ENCODE measurements around the gene TTC23. TPM values are rescaled to one million over a fixed set of nuclear protein-coding genes. Genes with fewer than 3 reads are reported as not detected.

TTC23 gene
- total RNA-seq, 1 experiment from 2014 or later = 22.6 TPM

DNA sequence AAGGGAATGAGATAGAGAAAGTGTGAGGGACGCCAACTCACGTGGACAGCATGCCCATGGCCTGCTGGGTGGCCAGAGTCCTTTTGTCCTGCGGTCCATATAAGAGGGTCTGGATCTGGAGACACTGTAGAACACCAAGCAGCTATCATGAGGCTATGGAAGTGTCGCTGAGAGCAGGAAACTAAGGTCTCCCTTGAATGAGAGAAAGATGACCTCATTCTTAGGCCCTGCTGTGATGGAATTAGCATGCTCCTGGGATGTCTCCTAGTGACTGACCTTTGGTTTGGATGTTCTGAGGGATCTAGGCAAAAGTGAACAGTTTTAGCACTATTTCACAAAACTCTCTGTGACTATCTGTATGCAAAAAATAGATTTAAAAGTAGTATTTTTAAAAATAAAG lies 110.1 kb downstream of the TTC23 start:
- no peak for DNase-seq (ENCODE audit: low read depth)

DNA sequence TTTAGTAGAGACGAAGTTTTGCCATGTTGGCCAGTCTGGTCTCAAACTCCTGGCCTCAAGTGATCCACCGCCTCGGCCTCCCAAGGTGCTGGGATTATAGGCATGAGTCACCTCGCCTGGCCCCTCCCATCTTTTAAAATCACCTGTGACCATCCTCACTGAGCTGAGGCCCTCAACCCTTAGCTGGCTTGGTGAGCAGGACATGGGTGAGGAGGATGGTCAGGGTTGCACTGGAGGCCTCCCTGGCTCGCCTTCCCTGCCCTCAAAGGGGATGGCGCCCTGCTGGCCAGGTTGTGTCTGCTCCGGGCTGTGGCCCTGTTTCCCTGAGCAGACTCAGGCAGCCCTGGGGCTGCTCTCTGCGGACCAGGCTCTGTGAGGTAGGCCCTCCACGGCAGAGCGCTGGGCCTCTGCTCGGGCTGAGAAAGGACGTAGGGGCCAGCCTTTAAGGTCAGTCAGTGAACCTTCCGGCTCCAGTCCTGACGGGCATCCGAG lies 110.8 kb downstream of the TTC23 start:
- no peak for DNase-seq (ENCODE audit: low read depth)

DNA sequence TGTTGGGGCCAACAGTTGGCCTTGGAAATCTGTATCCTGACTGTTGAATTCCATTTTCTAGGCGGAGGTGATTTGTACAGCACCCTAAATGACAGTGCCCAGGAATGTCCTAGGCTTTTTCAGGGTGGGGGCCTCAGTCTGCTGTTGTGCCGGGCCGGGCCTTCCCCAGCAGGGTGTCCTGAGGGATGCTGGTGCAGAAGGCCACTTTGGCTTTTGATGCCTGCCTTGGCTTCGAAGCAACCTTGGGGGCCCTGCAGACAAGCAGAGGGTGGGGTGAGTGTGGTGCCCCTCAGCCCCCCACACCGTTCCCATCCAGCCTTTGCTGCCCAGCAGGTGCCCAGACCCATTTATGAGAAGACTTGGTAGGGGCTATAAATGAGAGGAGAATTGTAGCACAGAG lies 111.5 kb downstream of the TTC23 start:
- DNase-seq (ENCODE audit: low read depth) = no peak

DNA sequence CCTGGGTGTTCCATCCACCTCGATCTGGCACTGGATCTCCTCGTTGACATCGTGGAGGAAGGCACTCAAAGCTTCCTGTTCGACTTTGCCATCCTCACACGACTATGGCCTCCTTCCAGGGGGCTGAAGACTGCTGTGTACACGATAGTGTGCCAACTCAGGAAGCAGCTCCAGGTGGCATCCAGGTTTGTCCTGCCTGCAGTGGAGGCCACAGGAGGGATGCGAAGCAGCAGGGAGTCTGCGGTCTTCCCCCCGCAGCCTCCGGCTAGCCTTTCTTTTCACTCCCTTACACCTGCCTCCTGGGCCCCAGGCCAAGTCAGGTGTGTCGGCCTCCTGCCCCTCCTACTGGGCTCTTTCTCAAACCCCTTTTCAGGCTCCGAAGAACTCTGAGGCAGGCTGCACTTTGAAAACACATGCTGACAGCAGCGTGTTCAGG lies 112.3 kb downstream of the TTC23 start:
- DNase-seq (ENCODE audit: low read depth) = no peak

DNA sequence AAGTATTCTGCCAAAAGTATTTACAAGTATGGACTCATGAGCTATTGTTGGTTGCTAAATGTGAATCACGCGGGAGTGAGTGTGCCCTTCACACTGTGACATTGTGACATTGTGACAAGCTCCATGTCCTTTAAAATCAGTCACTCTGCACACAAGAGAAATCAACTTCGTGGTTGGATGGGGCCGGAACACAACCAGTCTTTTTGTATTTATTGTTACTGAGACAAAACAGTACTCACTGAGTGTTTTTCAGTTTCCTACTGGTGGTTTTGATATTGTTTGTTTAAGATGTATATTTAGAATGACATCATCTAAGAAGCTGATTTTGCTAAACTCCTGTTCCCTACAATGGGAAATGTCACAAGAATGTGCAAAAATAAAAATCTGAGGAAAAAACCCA lies 114.2 kb downstream of the TTC23 start:
- DNase-seq (ENCODE audit: low read depth) = peak; percentile 14

GRCh38 chr15:99134317-99134821 lies 115.0 kb downstream of the TTC23 start:
- no peak for DNase-seq (ENCODE audit: low read depth)

GRCh38 chr15:99132634-99133287 lies 116.6 kb downstream of the TTC23 start:
- no peak for DNase-seq (ENCODE audit: low read depth)

GRCh38 chr15:99132122-99132521 lies 117.3 kb downstream of the TTC23 start:
- no peak for DNase-seq (ENCODE audit: low read depth)

GRCh38 chr15:99131441-99132023 lies 117.8 kb downstream of the TTC23 start:
- DNase-seq (ENCODE audit: low read depth) = no peak

- DNase-seq (ENCODE audit: low read depth) = no peak
Observed at GRCh38 chr15:99130765-99131440, 118.5 kb downstream of the TTC23 start.

DNA sequence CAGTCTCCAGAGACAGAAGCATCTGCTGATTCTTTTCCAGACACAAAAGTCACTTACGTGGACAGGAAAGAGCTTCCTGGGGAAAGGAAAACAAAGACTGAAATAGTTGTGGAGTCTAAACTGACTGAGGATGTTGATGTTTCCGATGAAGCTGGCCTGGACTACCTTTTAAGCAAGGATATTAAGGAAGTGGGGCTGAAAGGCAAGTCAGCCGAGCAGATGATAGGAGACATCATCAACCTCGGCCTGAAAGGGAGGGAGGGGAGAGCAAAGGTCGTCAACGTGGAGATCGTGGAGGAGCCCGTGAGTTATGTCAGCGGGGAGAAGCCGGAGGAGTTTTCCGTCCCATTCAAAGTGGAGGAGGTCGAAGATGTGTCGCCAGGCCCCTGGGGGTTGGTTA lies 119.1 kb downstream of the TTC23 start:
- no peak for DNase-seq (ENCODE audit: low read depth)

DNA sequence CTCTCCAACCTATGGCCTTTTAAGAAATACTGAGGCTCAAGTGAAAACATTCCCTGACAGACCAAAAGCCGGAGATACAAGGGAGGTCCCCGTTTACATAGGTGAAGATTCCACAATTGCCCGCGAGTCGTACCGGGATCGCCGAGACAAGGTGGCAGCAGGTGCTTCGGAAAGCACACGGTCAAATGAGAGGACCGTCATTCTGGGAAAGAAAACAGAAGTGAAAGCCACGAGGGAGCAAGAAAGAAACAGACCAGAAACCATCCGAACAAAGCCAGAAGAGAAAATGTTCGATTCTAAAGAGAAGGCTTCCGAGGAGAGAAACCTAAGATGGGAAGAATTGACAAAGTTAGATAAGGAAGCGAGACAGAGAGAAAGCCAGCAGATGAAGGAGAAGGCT lies 119.7 kb downstream of the TTC23 start:
- DNase-seq (ENCODE audit: low read depth) = no peak

GRCh38 chr15:99128411-99128810 lies 121.0 kb downstream of the TTC23 start:
- no peak for DNase-seq (ENCODE audit: low read depth)

GRCh38 chr15:99127773-99128172 lies 121.6 kb downstream of the TTC23 start:
- no peak for DNase-seq (ENCODE audit: low read depth)

DNA sequence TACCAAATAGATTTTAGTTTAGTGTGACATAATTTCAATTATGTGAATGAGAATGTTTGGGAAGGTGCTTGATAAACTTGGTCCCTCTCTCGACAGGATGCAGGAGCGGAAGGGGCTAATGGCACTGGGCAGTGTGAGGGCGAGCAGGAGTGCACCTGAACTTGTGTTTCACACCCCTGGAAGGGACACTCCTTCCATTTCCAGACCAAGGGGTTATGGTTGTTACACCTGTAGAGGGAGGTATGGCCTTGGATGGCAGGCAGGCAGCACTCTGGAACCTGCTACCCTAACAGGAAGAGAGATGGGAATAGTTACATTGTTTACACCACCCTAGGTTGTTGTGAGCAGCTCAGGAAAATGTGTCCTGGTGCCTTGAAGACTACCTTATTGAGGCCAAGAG lies 122.5 kb downstream of the TTC23 start:
- no peak for DNase-seq (ENCODE audit: low read depth)

GRCh38 chr15:99126131-99126588 lies 123.2 kb downstream of the TTC23 start:
- no peak for DNase-seq (ENCODE audit: low read depth)

DNA sequence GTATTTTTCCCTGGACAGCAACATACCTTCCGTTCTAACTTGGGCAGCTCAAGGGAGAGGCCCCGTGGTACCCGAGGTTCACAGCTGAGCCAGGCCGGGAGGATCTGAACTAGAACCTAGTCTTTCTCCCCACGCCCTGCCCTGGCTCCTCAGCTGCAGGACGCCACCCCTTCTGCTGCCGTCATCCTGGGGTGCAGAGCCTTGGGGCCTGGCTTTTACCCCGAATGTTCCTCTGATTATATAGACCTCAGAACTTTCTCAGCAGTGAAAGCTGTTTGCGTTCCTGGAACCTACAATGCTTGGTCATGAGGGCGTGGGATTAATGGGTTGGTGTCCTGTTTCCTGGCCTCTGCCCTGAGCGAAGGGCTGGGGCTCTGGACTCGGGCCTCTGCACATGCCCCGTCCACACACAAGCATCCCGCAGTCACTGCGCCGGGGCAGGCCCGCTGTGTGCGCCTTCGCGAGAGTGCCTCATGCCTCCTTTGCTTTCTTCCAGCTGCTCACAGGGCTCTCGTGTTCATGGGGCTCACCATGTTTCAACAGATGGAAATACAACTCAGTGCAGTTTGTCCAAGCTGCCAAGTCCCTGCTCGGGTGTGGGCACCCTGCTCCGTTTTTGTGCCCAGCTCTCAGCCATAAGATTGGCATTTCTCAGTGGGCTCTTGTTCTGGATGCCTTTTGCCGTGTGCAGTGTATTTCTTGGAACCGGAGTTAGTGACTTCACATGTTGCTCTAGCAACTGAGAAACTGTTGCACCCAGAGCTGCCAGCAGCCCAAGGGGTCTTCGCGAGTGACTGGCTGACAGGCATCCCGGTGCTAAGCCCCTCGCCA lies 124.1 kb downstream of the TTC23 start:
- DNase-seq (ENCODE audit: low read depth) = no peak

DNA sequence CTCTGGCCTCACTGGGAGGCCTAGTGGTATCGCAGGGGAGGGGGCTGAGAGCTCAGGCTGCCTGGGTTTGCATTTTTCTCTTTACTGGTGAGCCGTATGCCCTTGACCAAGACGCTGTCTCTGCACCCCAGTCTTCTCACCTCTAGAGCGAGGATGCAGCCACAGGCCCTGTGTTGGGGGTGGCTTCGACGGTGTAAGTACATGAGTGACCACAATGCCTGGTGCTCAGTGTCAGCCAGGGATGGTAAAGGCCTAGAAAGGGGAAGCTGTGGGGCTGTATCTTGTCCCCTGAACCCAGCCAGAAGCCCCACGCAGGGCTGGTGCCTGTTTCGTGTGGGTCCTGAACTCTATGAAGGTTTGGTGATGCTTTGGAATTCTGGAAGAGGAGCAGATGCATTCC lies 124.7 kb downstream of the TTC23 start:
- DNase-seq (ENCODE audit: low read depth) = no peak

- peak; percentile 99 for DNase-seq (ENCODE audit: low read depth)
Observed at GRCh38 chr15:99123713-99124451, 125.5 kb downstream of the TTC23 start.

DNA sequence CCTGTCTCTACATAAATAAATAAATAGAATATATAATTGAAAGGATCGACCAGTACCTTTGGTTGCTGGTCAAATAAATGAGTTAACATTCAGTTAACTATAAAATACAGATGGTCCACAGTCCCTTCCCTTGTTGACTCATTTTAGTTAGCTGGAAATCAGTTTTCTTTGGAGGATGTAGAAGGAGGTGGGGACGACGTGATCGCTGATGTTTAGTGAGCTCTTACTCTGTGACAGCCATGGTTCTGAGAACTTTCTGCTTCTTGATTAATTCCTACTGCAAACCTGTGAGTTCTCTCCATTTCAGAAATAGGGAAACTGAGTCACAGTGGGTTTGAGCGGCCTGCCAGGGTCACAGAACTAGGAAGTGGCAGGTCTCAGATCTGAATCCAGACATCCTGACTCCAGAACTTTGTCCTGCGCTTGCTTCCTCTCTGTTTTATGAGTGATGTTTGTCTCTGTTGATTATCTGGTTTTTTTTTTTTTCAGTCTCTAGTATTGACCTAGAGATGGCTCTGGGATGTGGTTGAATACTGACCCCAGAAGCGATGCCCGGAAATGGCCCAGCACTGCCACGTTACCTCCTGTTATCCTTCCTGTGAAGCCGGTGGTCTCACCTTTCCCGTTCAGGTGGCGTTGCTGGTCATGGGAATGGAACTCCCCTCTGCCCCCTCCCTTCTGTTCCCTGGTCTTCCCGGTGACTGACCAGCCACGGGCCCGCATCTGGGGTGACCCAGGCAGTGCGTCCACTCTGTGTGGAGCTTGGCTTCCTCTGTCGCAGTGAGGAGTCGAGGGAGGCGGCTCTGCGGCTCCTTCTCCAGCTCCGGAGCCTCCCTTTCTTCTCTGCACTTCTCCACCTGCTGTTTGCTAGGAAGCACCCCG lies 126.3 kb downstream of the TTC23 start:
- no peak for DNase-seq (ENCODE audit: low read depth)
